Rectal smooth muscle tissue (tissue), 1 donor: ENCODE data around the gene OLFM1.

Experiments
- H3K27ac ChIP-seq: one replicate; pipeline ENCODE4 v1.7.0; 2013; ENCODE audit warnings: low read depth, low read length, inconsistent platforms
- H3K27me3 ChIP-seq: one replicate; pipeline ENCODE4 v1.7.0; 2013; ENCODE audit warnings: low read length; ENCODE audit not compliant: control insufficient read depth, insufficient read depth
- H3K36me3 ChIP-seq: one replicate; pipeline ENCODE4 v1.7.0; 2013; ENCODE audit warnings: low read length; ENCODE audit not compliant: control insufficient read depth, insufficient read depth
- H3K4me1 ChIP-seq: one replicate; pipeline ENCODE4 v1.7.0; 2013; ENCODE audit warnings: low read length; ENCODE audit not compliant: control insufficient read depth, insufficient read depth
- H3K4me3 ChIP-seq: one replicate; pipeline ENCODE4 v1.7.0; 2013; ENCODE audit warnings: low read length
- H3K9ac ChIP-seq: one replicate; pipeline ENCODE4 v1.7.0; 2013; ENCODE audit warnings: low read length

OLFM1 gene

GRCh38 chr9:135126451-135127187, 39.2 kb downstream of the OLFM1 start:
- no peak overlapping the region for H3K4me3 ChIP-seq
- no peaks in the 10 kb centered on the region for H3K4me1 ChIP-seq
- no peaks in the 10 kb centered on the region for H3K27me3 ChIP-seq
- no peaks in the 10 kb centered on the region for H3K36me3 ChIP-seq
- no peak overlapping the region for H3K27ac ChIP-seq
- no peak overlapping the region for H3K9ac ChIP-seq

- Histone ChIP-seq H3K4me3 (no peak overlapping the region), H3K4me1 (no peaks in the 10 kb centered on the region), H3K9ac (no peak overlapping the region), H3K27me3 (no peaks in the 10 kb centered on the region), H3K36me3 (no peaks in the 10 kb centered on the region), H3K27ac (no peak overlapping the region)
Observed at GRCh38 chr9:135127718-135128670, 40.5 kb downstream of the OLFM1 start.

GRCh38 chr9:135129137-135129695, 41.7 kb downstream of the OLFM1 start:
- Histone ChIP-seq H3K9ac (no peak overlapping the region), H3K4me1 (no peaks in the 10 kb centered on the region), H3K27me3 (peaks cover 5% of the 10 kb centered on the region), H3K4me3 (no peak overlapping the region), H3K27ac (no peak overlapping the region), H3K36me3 (no peaks in the 10 kb centered on the region)

GRCh38 chr9:135130207-135130976, 42.9 kb downstream of the OLFM1 start:
- Histone ChIP-seq H3K27me3 (peaks cover 5% of the 10 kb centered on the region), H3K4me3 (no peak overlapping the region), H3K4me1 (no peaks in the 10 kb centered on the region), H3K27ac (no peak overlapping the region), H3K9ac (no peak overlapping the region), H3K36me3 (no peaks in the 10 kb centered on the region)

GRCh38 chr9:135131488-135131887, 44.0 kb downstream of the OLFM1 start:
- no peak overlapping the region for H3K27ac ChIP-seq

GRCh38 chr9:135132008-135132407, 44.5 kb downstream of the OLFM1 start:
- no peak overlapping the region for H3K4me3 ChIP-seq
- H3K36me3 ChIP-seq: no peaks in the 10 kb centered on the region
- no peak overlapping the region for H3K9ac ChIP-seq
- H3K27me3 ChIP-seq: peaks cover 5% of the 10 kb centered on the region
- no peaks in the 10 kb centered on the region for H3K4me1 ChIP-seq
- H3K27ac ChIP-seq: no peak overlapping the region

More at GRCh38 chr9:135131488-135131887, 44.0 kb downstream of the OLFM1 start:
- peaks cover 5% of the 10 kb centered on the region for H3K27me3 ChIP-seq
- H3K36me3 ChIP-seq: no peaks in the 10 kb centered on the region
- H3K9ac ChIP-seq: no peak overlapping the region
- H3K4me1 ChIP-seq: no peaks in the 10 kb centered on the region
- H3K4me3 ChIP-seq: no peak overlapping the region

GRCh38 chr9:135134268-135135022, 47.0 kb downstream of the OLFM1 start:
- H3K27me3 ChIP-seq: peaks cover 5% of the 10 kb centered on the region

GRCh38 chr9:135135171-135135928, 47.9 kb downstream of the OLFM1 start:
- Histone ChIP-seq H3K36me3 (no peaks in the 10 kb centered on the region), H3K4me1 (no peaks in the 10 kb centered on the region), H3K4me3 (no peak overlapping the region), H3K27me3 (peaks cover 5% of the 10 kb centered on the region), H3K27ac (no peak overlapping the region), H3K9ac (no peak overlapping the region)

More at GRCh38 chr9:135134268-135135022, 47.0 kb downstream of the OLFM1 start:
- no peaks in the 10 kb centered on the region for H3K4me1 ChIP-seq
- H3K36me3 ChIP-seq: no peaks in the 10 kb centered on the region
- H3K4me3 ChIP-seq: no peak overlapping the region
- no peak overlapping the region for H3K27ac ChIP-seq
- no peak overlapping the region for H3K9ac ChIP-seq

GRCh38 chr9:135135929-135136315, 48.5 kb downstream of the OLFM1 start:
- H3K4me1 ChIP-seq: no peaks in the 10 kb centered on the region
- H3K36me3 ChIP-seq: no peaks in the 10 kb centered on the region
- H3K4me3 ChIP-seq: no peak overlapping the region
- peaks cover 5% of the 10 kb centered on the region for H3K27me3 ChIP-seq
- no peak overlapping the region for H3K27ac ChIP-seq
- H3K9ac ChIP-seq: no peak overlapping the region

- H3K4me1 ChIP-seq: no peaks in the 10 kb centered on the region
- no peaks in the 10 kb centered on the region for H3K36me3 ChIP-seq
- no peak overlapping the region for H3K9ac ChIP-seq
- no peak overlapping the region for H3K4me3 ChIP-seq
- no peak overlapping the region for H3K27ac ChIP-seq
- peaks cover 5% of the 10 kb centered on the region for H3K27me3 ChIP-seq
Observed at GRCh38 chr9:135136481-135136880, 49.0 kb downstream of the OLFM1 start.
